ENCODE results near the gene NKAPL. TPM values are rescaled to one million over a fixed set of nuclear protein-coding genes. Genes with fewer than 3 reads are reported as not detected.

The NKAPL gene
- total and polyA plus RNA-seq, 2 of the 13 experiments (the other 11 are each of a cell fraction or from before 2014, with no cell fraction given) = not detected

DNA sequence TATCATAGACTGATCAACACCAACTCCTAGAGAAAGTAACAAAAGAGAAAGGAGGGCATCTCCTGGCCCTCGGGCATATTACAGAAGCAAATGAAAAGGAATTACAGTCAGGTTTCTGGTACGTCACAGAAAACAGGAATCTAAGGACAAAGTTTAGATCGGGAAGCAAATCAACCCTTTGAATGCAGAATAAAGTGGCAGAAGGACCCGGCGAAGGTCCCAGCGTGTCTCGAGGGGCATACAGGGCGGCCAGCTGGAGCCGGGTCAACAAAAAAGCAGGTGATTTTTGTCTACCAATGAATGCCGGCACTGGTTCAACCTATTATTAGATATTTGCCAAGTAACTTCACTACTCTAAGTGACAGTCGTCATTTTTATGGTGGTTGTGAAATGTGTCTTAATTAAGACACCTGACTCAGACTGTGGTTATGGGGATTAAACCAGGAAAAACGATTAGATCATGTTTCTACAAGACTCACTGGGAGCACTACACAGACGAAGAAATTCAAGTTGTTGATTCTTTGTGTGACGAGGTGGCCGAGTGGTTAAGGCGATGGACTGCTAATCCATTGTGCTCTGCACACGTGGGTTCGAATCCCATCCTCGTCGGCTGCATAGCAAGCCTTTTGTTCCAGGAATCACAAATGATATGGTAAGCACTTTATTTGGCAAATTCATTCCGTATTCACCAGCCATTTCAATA, 46.4 kb upstream of the NKAPL start (continued):
- TF ChIP-seq ZNF746 (CRISPR knock-in tag; IDR thresholded peaks at IDR 0.05) (no peak), TOE1 (CRISPR knock-in tag; IDR thresholded peaks at IDR 0.05) (peak; percentile 22; the same call in 1 of the 2 replicates), SAP130 (CRISPR knock-in tag; IDR thresholded peaks at IDR 0.05; ENCODE audit: low read depth) (peak; percentile 69), FOXJ3 (CRISPR knock-in tag; IDR thresholded peaks at IDR 0.05; ENCODE audit: borderline replicate concordance) (0 out of 2 replicates have a peak, but pooled peaks have one; percentile 37), GTF2F1 (IDR thresholded peaks at IDR 0.05; ENCODE audit: low read length) (no peak), MTA3 (CRISPR knock-in tag; IDR thresholded peaks at IDR 0.05) (no peak), ZNF383 (CRISPR knock-in tag; IDR thresholded peaks at IDR 0.05; ENCODE audit: borderline replicate concordance) (no peak), ZNF556 (CRISPR knock-in tag; IDR thresholded peaks at IDR 0.05; ENCODE audit: borderline replicate concordance) (peak; percentile 66; the same call in 1 of the 2 replicates), REL (CRISPR knock-in tag; conservative IDR thresholded peaks at IDR 0.05) (0 out of 2 replicates have a peak, but pooled peaks have one; percentile 67), PHF21A (CRISPR knock-in tag; IDR thresholded peaks at IDR 0.05) (peak; percentile 31; the same call in 1 of the 2 replicates), KAT8 (CRISPR knock-in tag; IDR thresholded peaks at IDR 0.05) (peak; percentile 59; the same call in 1 of the 2 replicates), BORCS8-MEF2B (CRISPR knock-in tag; IDR thresholded peaks at IDR 0.05) (0 out of 2 replicates have a peak, but pooled peaks have one; percentile 30), ZNF33B (CRISPR knock-in tag; IDR thresholded peaks at IDR 0.05) (peak; percentile 73; the same call in 1 of the 2 replicates), MXD4 (CRISPR knock-in tag; IDR thresholded peaks at IDR 0.05) (peak; percentile 70), FOXA1 (IDR thresholded peaks at IDR 0.05) (no peak), FOXA1 (CRISPR knock-in tag; IDR thresholded peaks at IDR 0.05) (peak; percentile 81), ZNF430 (CRISPR knock-in tag; IDR thresholded peaks at IDR 0.05) (peak; percentile 34; the same call in 1 of the 2 replicates), SOX6 (IDR thresholded peaks at IDR 0.05) (no peak), SOX6 (CRISPR knock-in tag; IDR thresholded peaks at IDR 0.05) (peak; percentile 84), SMAD9 (CRISPR knock-in tag; IDR thresholded peaks at IDR 0.05) (no peak), FOXK1 (CRISPR knock-in tag; IDR thresholded peaks at IDR 0.05; ENCODE audit: borderline replicate concordance, low read depth) (peak; percentile 86), ZNF124 (CRISPR knock-in tag; IDR thresholded peaks at IDR 0.05) (peak; percentile 63), RAD51 (IDR thresholded peaks at IDR 0.05; ENCODE audit: borderline replicate concordance) (no peak)
- TF ChIP-seq, protein P1, sequence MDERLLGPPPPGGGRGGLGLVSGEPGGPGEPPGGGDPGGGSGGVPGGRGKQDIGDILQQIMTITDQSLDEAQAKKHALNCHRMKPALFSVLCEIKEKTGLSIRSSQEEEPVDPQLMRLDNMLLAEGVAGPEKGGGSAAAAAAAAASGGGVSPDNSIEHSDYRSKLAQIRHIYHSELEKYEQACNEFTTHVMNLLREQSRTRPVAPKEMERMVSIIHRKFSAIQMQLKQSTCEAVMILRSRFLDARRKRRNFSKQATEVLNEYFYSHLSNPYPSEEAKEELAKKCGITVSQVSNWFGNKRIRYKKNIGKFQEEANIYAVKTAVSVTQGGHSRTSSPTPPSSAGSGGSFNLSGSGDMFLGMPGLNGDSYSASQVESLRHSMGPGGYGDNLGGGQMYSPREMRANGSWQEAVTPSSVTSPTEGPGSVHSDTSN (CRISPR knock-in tag; IDR thresholded peaks at IDR 0.05) = no peak
- TF ChIP-seq, protein P2, sequence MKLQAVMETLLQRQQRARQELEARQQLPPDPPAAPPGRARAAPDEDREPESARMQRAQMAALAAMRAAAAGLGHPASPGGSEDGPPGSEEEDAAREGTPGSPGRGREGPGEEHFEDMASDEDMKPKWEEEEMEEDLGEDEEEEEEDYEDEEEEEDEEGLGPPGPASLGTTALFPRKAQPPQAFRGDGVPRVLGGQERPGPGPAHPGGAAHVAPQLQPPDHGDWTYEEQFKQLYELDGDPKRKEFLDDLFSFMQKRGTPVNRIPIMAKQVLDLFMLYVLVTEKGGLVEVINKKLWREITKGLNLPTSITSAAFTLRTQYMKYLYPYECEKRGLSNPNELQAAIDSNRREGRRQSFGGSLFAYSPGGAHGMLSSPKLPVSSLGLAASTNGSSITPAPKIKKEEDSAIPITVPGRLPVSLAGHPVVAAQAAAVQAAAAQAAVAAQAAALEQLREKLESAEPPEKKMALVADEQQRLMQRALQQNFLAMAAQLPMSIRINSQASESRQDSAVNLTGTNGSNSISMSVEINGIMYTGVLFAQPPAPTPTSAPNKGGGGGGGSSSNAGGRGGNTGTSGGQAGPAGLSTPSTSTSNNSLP (IDR thresholded peaks at IDR 0.05; ENCODE audit: low read depth, low read length) = peak; percentile 67; the same call in 1 of the 2 replicates
- TF ChIP-seq, protein P3, sequence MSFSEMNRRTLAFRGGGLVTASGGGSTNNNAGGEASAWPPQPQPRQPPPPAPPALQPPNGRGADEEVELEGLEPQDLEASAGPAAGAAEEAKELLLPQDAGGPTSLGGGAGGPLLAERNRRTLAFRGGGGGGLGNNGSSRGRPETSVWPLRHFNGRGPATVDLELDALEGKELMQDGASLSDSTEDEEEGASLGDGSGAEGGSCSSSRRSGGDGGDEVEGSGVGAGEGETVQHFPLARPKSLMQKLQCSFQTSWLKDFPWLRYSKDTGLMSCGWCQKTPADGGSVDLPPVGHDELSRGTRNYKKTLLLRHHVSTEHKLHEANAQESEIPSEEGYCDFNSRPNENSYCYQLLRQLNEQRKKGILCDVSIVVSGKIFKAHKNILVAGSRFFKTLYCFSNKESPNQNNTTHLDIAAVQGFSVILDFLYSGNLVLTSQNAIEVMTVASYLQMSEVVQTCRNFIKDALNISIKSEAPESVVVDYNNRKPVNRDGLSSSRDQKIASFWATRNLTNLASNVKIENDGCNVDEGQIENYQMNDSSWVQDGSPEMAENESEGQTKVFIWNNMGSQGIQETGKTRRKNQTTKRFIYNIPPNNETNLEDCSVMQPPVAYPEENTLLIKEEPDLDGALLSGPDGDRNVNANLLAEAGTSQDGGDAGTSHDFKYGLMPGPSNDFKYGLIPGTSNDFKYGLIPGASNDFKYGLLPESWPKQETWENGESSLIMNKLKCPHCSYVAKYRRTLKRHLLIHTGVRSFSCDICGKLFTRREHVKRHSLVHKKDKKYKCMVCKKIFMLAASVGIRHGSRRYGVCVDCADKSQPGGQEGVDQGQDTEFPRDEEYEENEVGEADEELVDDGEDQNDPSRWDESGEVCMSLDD (CRISPR knock-in tag; IDR thresholded peaks at IDR 0.05; ENCODE audit: borderline replicate concordance) = 0 out of 2 replicates have a peak, but pooled peaks have one; percentile 20
- TF ChIP-seq, protein P4, sequence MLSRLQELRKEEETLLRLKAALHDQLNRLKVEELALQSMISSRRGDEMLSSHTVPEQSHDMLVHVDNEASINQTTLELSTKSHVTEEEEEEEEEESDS (CRISPR knock-in tag; IDR thresholded peaks at IDR 0.05; ENCODE audit: borderline replicate concordance) = 0 out of 2 replicates have a peak, but pooled peaks have one; percentile 32

Data from HepG2 (cell line).